WTC11 (cell line): Measurements from ENCODE around the gene MTUS2.

Experiments used
- CBFB ChIP-seq: sonication (generic); formaldehyde crosslinking; IDR thresholded peaks from 2 replicates; pipeline ENCODE4 v1.8.1; 2022; ENCODE audit warnings: mild to moderate bottlenecking, low read depth, missing genetic modification reagents
- CREB1 ChIP-seq: sonication (generic); formaldehyde crosslinking; IDR thresholded peaks from 2 replicates; pipeline ENCODE4 v1.8.0; 2023; ENCODE audit warnings: mild to moderate bottlenecking, missing genetic modification reagents
- CTCF ChIP-seq: fragments of 200-600 bp; IDR thresholded peaks from 2 replicates; pipeline ENCODE4 v1.8.0; 2022; ENCODE audit warnings: antibody characterized with exemption
- JUN ChIP-seq: sonication (generic); formaldehyde crosslinking; IDR thresholded peaks from 2 replicates; pipeline ENCODE4 v1.8.0; 2023; ENCODE audit warnings: mild to moderate bottlenecking, missing genetic modification reagents
- SP1 ChIP-seq: sonication (generic); formaldehyde crosslinking; conservative IDR thresholded peaks from 2 replicates; pipeline ENCODE4 v1.8.1; 2022; ENCODE audit warnings: missing genetic modification reagents
- TCF7 ChIP-seq: sonication (generic); formaldehyde crosslinking; IDR thresholded peaks from 2 replicates; pipeline ENCODE4 v1.8.0; 2022; ENCODE audit warnings: mild to moderate bottlenecking, low read depth, missing genetic modification reagents, moderate library complexity
- TEAD4 ChIP-seq: sonication (generic); formaldehyde crosslinking; IDR thresholded peaks from 2 replicates; pipeline ENCODE4 v1.8.0; 2022; ENCODE audit warnings: mild to moderate bottlenecking, missing genetic modification reagents
- ZNF121 ChIP-seq: sonication (generic); formaldehyde crosslinking; IDR thresholded peaks from 2 replicates; pipeline ENCODE4 v1.8.0; 2023; ENCODE audit warnings: missing genetic modification reagents
- ZNF281 ChIP-seq: sonication (generic); formaldehyde crosslinking; IDR thresholded peaks from 2 replicates; pipeline ENCODE4 v1.8.0; 2023; ENCODE audit warnings: mild to moderate bottlenecking, missing genetic modification reagents

GRCh38 chr13:29021311-29021710 lies 201.2 kb downstream of the MTUS2 start:
- TF ChIP-seq CTCF (no peak), ZNF121 (no peak), CREB1 (CRISPR knock-in tag) (no peak), TEAD4 (CRISPR knock-in tag) (no peak), TCF7 (CRISPR knock-in tag) (no peak), JUN (CRISPR knock-in tag) (no peak), ZNF281 (CRISPR knock-in tag) (no peak), CBFB (CRISPR knock-in tag) (no peak), SP1 (CRISPR knock-in tag) (no peak)
